Progenitor cell of endocrine pancreas (in vitro differentiated cells): ENCODE measurements around the gene SNCAIP. TPM values are rescaled to one million over a fixed set of nuclear protein-coding genes. Genes with fewer than 3 reads are reported as not detected.

Experiments
- DNase-seq: peaks from one replicate; pipeline ENCODE4 v3.0.0; 2021; ENCODE audit warnings: low spot score; ENCODE audit not compliant: unreplicated experiment
- H3K27ac Mint-ChIP-seq: 2 replicates; pipeline ENCODE4 v1.8.0; 2021; ENCODE audit warnings: mild to moderate bottlenecking, moderate library complexity, mixed read lengths
- H3K27me3 Mint-ChIP-seq: 2 replicates; pipeline ENCODE4 v1.8.0; 2021; ENCODE audit warnings: mixed read lengths
- H3K36me3 Mint-ChIP-seq: 2 replicates; pipeline ENCODE4 v1.8.0; 2022; ENCODE audit warnings: mixed read lengths; ENCODE audit not compliant: insufficient read depth
- H3K4me1 Mint-ChIP-seq: 2 replicates; pipeline ENCODE4 v1.8.0; 2021; ENCODE audit warnings: low read depth, mixed read lengths
- H3K4me3 Mint-ChIP-seq: 2 replicates; pipeline ENCODE4 v1.8.0; 2021; ENCODE audit warnings: low read depth, mild to moderate bottlenecking, moderate library complexity, mixed read lengths
- H3K9me3 Mint-ChIP-seq: 2 replicates; pipeline ENCODE4 v1.8.0; 2021; ENCODE audit warnings: low read depth, mixed read lengths
- CTCF ChIP-seq: fragments of 200-600 bp; sonication (generic); IDR thresholded peaks from one replicate; pipeline ENCODE4 v1.5.0; 2021; ENCODE audit warnings: antibody characterized with exemption, mild to moderate bottlenecking; ENCODE audit not compliant: unreplicated experiment
- total RNA-seq: library from RNA; stranded (reverse); gene quantifications from 2 replicates; pipeline ENCODE4 v1.2.1, GENCODE V29; 2021

Gene SNCAIP
- total RNA-seq, 1 donor from 2014 or later: 13.7 TPM

- Mint-ChIP-seq H3K9me3 (no peaks in the 10 kb centered on the region), H3K27ac (no peak overlapping the region), H3K4me3 (no peak overlapping the region), H3K27me3 (peaks cover 15% of the 10 kb centered on the region), H3K36me3 (no peaks in the 10 kb centered on the region), H3K4me1 (peaks cover 31% of the 10 kb centered on the region)
- TF ChIP-seq CTCF: no peak
- DNase-seq: no peak
Observed at GRCh38 chr5:122415801-122416120, 103.7 kb downstream of the SNCAIP start.

GRCh38 chr5:122419142-122419894, 107.3 kb downstream of the SNCAIP start:
- no peaks in the 10 kb centered on the region for H3K27me3 Mint-ChIP-seq
- H3K9me3 Mint-ChIP-seq: no peaks in the 10 kb centered on the region
- no peak for TF ChIP-seq CTCF
- H3K27ac Mint-ChIP-seq: peak overlapping the region; percentile 31
- H3K4me3 Mint-ChIP-seq: no peak overlapping the region
- DNase-seq: no peak
- H3K4me1 Mint-ChIP-seq: peaks cover 41% of the 10 kb centered on the region
- H3K36me3 Mint-ChIP-seq: peaks cover 4% of the 10 kb centered on the region

GRCh38 chr5:122420091-122420490, 108.1 kb downstream of the SNCAIP start:
- Mint-ChIP-seq H3K4me3 (no peak overlapping the region), H3K4me1 (peaks cover 37% of the 10 kb centered on the region), H3K27ac (no peak overlapping the region), H3K27me3 (no peaks in the 10 kb centered on the region), H3K36me3 (peaks cover 5% of the 10 kb centered on the region), H3K9me3 (no peaks in the 10 kb centered on the region)
- no peak for TF ChIP-seq CTCF
- no peak for DNase-seq

GRCh38 chr5:122420537-122421236, 108.7 kb downstream of the SNCAIP start:
- Mint-ChIP-seq H3K4me1 (peaks cover 37% of the 10 kb centered on the region), H3K27ac (no peak overlapping the region), H3K27me3 (no peaks in the 10 kb centered on the region), H3K36me3 (peaks cover 8% of the 10 kb centered on the region), H3K9me3 (no peaks in the 10 kb centered on the region), H3K4me3 (no peak overlapping the region)
- TF ChIP-seq CTCF: no peak
- DNase-seq: no peak

- TF ChIP-seq CTCF: no peak
- Mint-ChIP-seq H3K27me3 (no peaks in the 10 kb centered on the region), H3K27ac (no peak overlapping the region), H3K4me3 (no peak overlapping the region), H3K9me3 (no peaks in the 10 kb centered on the region), H3K4me1 (peaks cover 37% of the 10 kb centered on the region), H3K36me3 (peaks cover 8% of the 10 kb centered on the region)
- DNase-seq: no peak
Observed at GRCh38 chr5:122421374-122422079, 109.5 kb downstream of the SNCAIP start.
